Osteoblast (primary cell): ENCODE results near the gene NID2. TPM values are rescaled to one million over a fixed set of nuclear protein-coding genes. Genes with fewer than 3 reads are reported as not detected.

Experiments
- DNase-seq: peaks from one replicate; pipeline ENCODE4 v3.0.0; 2011; ENCODE audit warnings: low spot score, mixed read lengths; ENCODE audit not compliant: insufficient read length; ENCODE audit errors: missing footprints
- H2AFZ ChIP-seq: 2 replicates; pipeline ENCODE4 v1.6.0; 2011; ENCODE audit warnings: mild to moderate bottlenecking, low read length
- H3K27ac ChIP-seq: 2 replicates; pipeline ENCODE4 v1.5.1; 2011; ENCODE audit warnings: mild to moderate bottlenecking, low read depth, low read length, moderate library complexity
- H3K27me3 ChIP-seq: 2 replicates; pipeline ENCODE4 v1.6.0; 2012; ENCODE audit warnings: mild to moderate bottlenecking, control low read depth, inconsistent platforms, low read length, moderate library complexity; ENCODE audit not compliant: insufficient read depth
- H3K36me3 ChIP-seq: 2 replicates; pipeline ENCODE4 v1.5.1; 2011; ENCODE audit warnings: mild to moderate bottlenecking, low read length, control low read depth, moderate library complexity; ENCODE audit not compliant: insufficient read depth
- H3K4me1 ChIP-seq: 2 replicates; pipeline ENCODE4 v1.5.1; 2011; ENCODE audit warnings: mild to moderate bottlenecking, low read length, control low read depth, moderate library complexity; ENCODE audit not compliant: insufficient read depth
- H3K4me2 ChIP-seq: 2 replicates; pipeline ENCODE4 v1.6.0; 2011; ENCODE audit warnings: mild to moderate bottlenecking, low read length; ENCODE audit not compliant: insufficient read depth
- H3K4me3 ChIP-seq: fragments of 200-600 bp; sonication (generic); 3 replicates; pipeline ENCODE4 v1.5.1; 2012; ENCODE audit warnings: mild to moderate bottlenecking, low read length, inconsistent platforms; ENCODE audit not compliant: insufficient read depth
- H3K79me2 ChIP-seq: 2 replicates; pipeline ENCODE4 v1.6.0; 2012; ENCODE audit warnings: mild to moderate bottlenecking, low read length, control low read depth, inconsistent platforms; ENCODE audit not compliant: insufficient read depth
- H3K9me3 ChIP-seq: 2 replicates; pipeline ENCODE4 v1.5.1; 2011; ENCODE audit warnings: low read depth, low read length, control low read depth
- H4K20me1 ChIP-seq: 2 replicates; pipeline ENCODE4 v1.6.0; 2012; ENCODE audit warnings: mild to moderate bottlenecking, low read length, control low read depth; ENCODE audit not compliant: insufficient read depth
- CTCF ChIP-seq: IDR thresholded peaks from 2 replicates; pipeline ENCODE4 v1.5.1; 2011; ENCODE audit warnings: mild to moderate bottlenecking, low read depth, low read length, moderate library complexity; ENCODE audit errors: extremely low read depth
- total RNA-seq: library from RNA; depleted of rRNA; stranded (reverse); fragments of >200 nt; gene quantifications from 2 replicates; pipeline ENCODE4 v1.2.3, GENCODE V29; 2012

The NID2 gene
- total RNA-seq, 1 donor: 141 TPM

GRCh38 chr14:52094546-52095271 lies 25.9 kb upstream of the NID2 start:
- H3K4me1 ChIP-seq: no peaks in the 10 kb centered on the region
- DNase-seq: no peak
- H3K4me2 ChIP-seq: no peak overlapping the region

GRCh38 chr14:52091928-52092327 lies 23.1 kb upstream of the NID2 start:
- Histone ChIP-seq H3K27ac (no peak overlapping the region), H3K36me3 (no peaks in the 10 kb centered on the region), H2AFZ (no peak overlapping the region), H3K4me2 (no peak overlapping the region), H4K20me1 (no peaks in the 10 kb centered on the region), H3K4me1 (no peaks in the 10 kb centered on the region), H3K79me2 (no peaks in the 10 kb centered on the region), H3K9me3 (no peaks in the 10 kb centered on the region), H3K27me3 (no peaks in the 10 kb centered on the region), H3K4me3 (no peak overlapping the region)
- TF ChIP-seq CTCF: no peak
- no peak for DNase-seq

More at GRCh38 chr14:52094546-52095271, 25.9 kb upstream of the NID2 start:
- H3K27me3 ChIP-seq: no peaks in the 10 kb centered on the region
- no peaks in the 10 kb centered on the region for H3K36me3 ChIP-seq
- H3K27ac ChIP-seq: no peak overlapping the region
- H4K20me1 ChIP-seq: no peaks in the 10 kb centered on the region
- H2AFZ ChIP-seq: no peak overlapping the region
- no peaks in the 10 kb centered on the region for H3K79me2 ChIP-seq
- no peak overlapping the region for H3K4me3 ChIP-seq
- no peaks in the 10 kb centered on the region for H3K9me3 ChIP-seq
- TF ChIP-seq CTCF: no peak

GRCh38 chr14:52090936-52091335 lies 22.1 kb upstream of the NID2 start:
- no peak overlapping the region for H2AFZ ChIP-seq
- no peaks in the 10 kb centered on the region for H3K27me3 ChIP-seq
- TF ChIP-seq CTCF: no peak
- no peaks in the 10 kb centered on the region for H3K4me1 ChIP-seq
- no peak overlapping the region for H3K27ac ChIP-seq
- DNase-seq: no peak
- H3K36me3 ChIP-seq: no peaks in the 10 kb centered on the region
- H3K9me3 ChIP-seq: no peaks in the 10 kb centered on the region
- H3K4me3 ChIP-seq: no peak overlapping the region
- no peaks in the 10 kb centered on the region for H4K20me1 ChIP-seq
- no peak overlapping the region for H3K4me2 ChIP-seq
- no peaks in the 10 kb centered on the region for H3K79me2 ChIP-seq

GRCh38 chr14:52089218-52089617 lies 20.4 kb upstream of the NID2 start:
- H3K27me3 ChIP-seq: no peaks in the 10 kb centered on the region
- no peak overlapping the region for H3K27ac ChIP-seq
- no peak overlapping the region for H3K4me2 ChIP-seq
- no peaks in the 10 kb centered on the region for H4K20me1 ChIP-seq
- H3K9me3 ChIP-seq: no peaks in the 10 kb centered on the region
- DNase-seq: no peak
- H3K4me1 ChIP-seq: no peaks in the 10 kb centered on the region
- no peaks in the 10 kb centered on the region for H3K79me2 ChIP-seq
- H3K4me3 ChIP-seq: no peak overlapping the region
- no peak for TF ChIP-seq CTCF
- no peak overlapping the region for H2AFZ ChIP-seq
- no peaks in the 10 kb centered on the region for H3K36me3 ChIP-seq
